Measurements from ENCODE around the gene SHISA8.

The SHISA8 gene

GRCh38 chr22:41934284-41935014, 19.6 kb upstream of the SHISA8 start:
- no peak for TF ChIP-seq CTCF (IDR thresholded peaks at IDR 0.05)
- Histone ChIP-seq H3K27me3 (ENCODE audit: control insufficient read depth, insufficient read depth, low read length) (no peaks in the 10 kb centered on the region), H3K9ac (no peak overlapping the region), H3K27ac (no peak overlapping the region), H2AFZ (no peak overlapping the region), H3K4me1 (no peaks in the 10 kb centered on the region), H3K9me3 (ENCODE audit: control insufficient read depth, low read length) (no peaks in the 10 kb centered on the region), H3K79me2 (no peaks in the 10 kb centered on the region), H3K4me2 (ENCODE audit: low read length) (no peak overlapping the region), H3K4me3 (ENCODE audit: low read depth, low read length) (no peak overlapping the region), H3K36me3 (ENCODE audit: control insufficient read depth, insufficient read depth, low read length) (no peaks in the 10 kb centered on the region)

- Histone ChIP-seq H3K4me2 (ENCODE audit: low read length) (no peak overlapping the region), H3K4me3 (ENCODE audit: low read depth, low read length) (no peak overlapping the region), H3K4me1 (no peaks in the 10 kb centered on the region), H3K27me3 (ENCODE audit: control insufficient read depth, insufficient read depth, low read length) (no peaks in the 10 kb centered on the region), H3K9me3 (ENCODE audit: control insufficient read depth, low read length) (no peaks in the 10 kb centered on the region), H3K36me3 (ENCODE audit: control insufficient read depth, insufficient read depth, low read length) (no peaks in the 10 kb centered on the region), H3K27ac (no peak overlapping the region), H2AFZ (no peak overlapping the region), H3K79me2 (no peaks in the 10 kb centered on the region), H3K9ac (no peak overlapping the region)
- no peak for TF ChIP-seq CTCF (IDR thresholded peaks at IDR 0.05)
These were observed 18.7 kb upstream of the SHISA8 start for GRCh38 chr22:41933411-41934177.

DNA sequence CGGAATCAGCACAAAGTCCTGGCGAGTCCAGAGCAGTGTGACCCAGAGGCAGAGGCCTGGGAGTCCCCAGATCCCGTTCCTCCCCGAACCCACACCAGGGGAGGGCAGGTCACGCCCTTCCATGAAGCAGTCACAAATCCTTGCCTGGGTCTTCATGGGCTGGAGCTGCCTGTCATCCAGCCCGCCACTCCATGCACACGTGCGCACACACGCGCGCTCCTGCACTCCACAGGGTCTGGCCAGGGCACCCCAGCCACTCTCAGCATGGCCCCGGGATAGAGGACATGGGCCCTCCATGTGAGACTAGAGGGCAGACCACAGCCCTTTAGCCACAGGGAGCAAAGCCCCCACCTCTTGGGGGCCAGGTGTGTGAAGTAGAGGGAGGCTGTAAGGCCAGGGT, 17.5 kb upstream of the SHISA8 start:
- H2AFZ ChIP-seq, result no peak overlapping the region
- no peaks in the 10 kb centered on the region for H3K36me3 ChIP-seq (ENCODE audit: control insufficient read depth, insufficient read depth, low read length)
- no peak overlapping the region for H3K27ac ChIP-seq
- H3K27me3 ChIP-seq (ENCODE audit: control insufficient read depth, insufficient read depth, low read length), result no peaks in the 10 kb centered on the region
- H3K4me3 ChIP-seq (ENCODE audit: low read depth, low read length), result no peak overlapping the region
- H3K9ac ChIP-seq, result no peak overlapping the region
- no peaks in the 10 kb centered on the region for H3K9me3 ChIP-seq (ENCODE audit: control insufficient read depth, low read length)
- no peak overlapping the region for H3K4me2 ChIP-seq (ENCODE audit: low read length)
- no peaks in the 10 kb centered on the region for H3K79me2 ChIP-seq
- no peak for TF ChIP-seq CTCF (IDR thresholded peaks at IDR 0.05)
- no peaks in the 10 kb centered on the region for H3K4me1 ChIP-seq

GRCh38 chr22:41931701-41932269, 16.9 kb upstream of the SHISA8 start:
- Histone ChIP-seq H3K9me3 (ENCODE audit: control insufficient read depth, low read length) (no peaks in the 10 kb centered on the region), H2AFZ (no peak overlapping the region), H3K27ac (no peak overlapping the region), H3K27me3 (ENCODE audit: control insufficient read depth, insufficient read depth, low read length) (no peaks in the 10 kb centered on the region), H3K4me3 (ENCODE audit: low read depth, low read length) (no peak overlapping the region), H3K9ac (no peak overlapping the region), H3K36me3 (ENCODE audit: control insufficient read depth, insufficient read depth, low read length) (no peaks in the 10 kb centered on the region), H3K4me1 (no peaks in the 10 kb centered on the region), H3K4me2 (ENCODE audit: low read length) (no peak overlapping the region), H3K79me2 (no peaks in the 10 kb centered on the region)
- TF ChIP-seq CTCF (IDR thresholded peaks at IDR 0.05), result no peak

Measured in parathyroid adenoma (tissue), 2 donors.